ENCODE measurements around the gene SECISBP2L. TPM values are rescaled to one million over a fixed set of nuclear protein-coding genes. Genes with fewer than 3 reads are reported as not detected.

SECISBP2L gene
- total and polyA plus RNA-seq, 2 experiments from 2014 or later, result 18.6 to 28.3 TPM

- H3K27me3 Mint-ChIP-seq (ENCODE audit: insufficient read depth, low read depth, poor library complexity), result no peaks in the 10 kb centered on the region
- Histone ChIP-seq H3K4me2 (no peak overlapping the region), H3K4me1 (ENCODE audit: insufficient read depth) (no peaks in the 10 kb centered on the region), H3K27me3 (ENCODE audit: insufficient read depth) (no peaks in the 10 kb centered on the region), H3K27ac (ENCODE audit: low read depth) (no peak overlapping the region), H3F3A (replicated peaks; ENCODE audit: low read depth) (no peaks in the 10 kb centered on the region), H4K20me1 (replicated peaks; ENCODE audit: insufficient read depth) (no peaks in the 10 kb centered on the region), H3K36me3 (ENCODE audit: insufficient read depth) (no peaks in the 10 kb centered on the region), H3K4me3 (no peak overlapping the region), H2AFZ (no peak overlapping the region), H3K9me2 (ENCODE audit: insufficient read depth) (0 out of 2 replicates have a peak, but pooled peaks cover 7% of the 10 kb centered on the region), H3K79me2 (replicated peaks; ENCODE audit: insufficient read depth) (no peaks in the 10 kb centered on the region)
- H3K4me3 Mint-ChIP-seq, result no peak overlapping the region
- no peaks in the 10 kb centered on the region for H3K4me1 Mint-ChIP-seq
- TF ChIP-seq JUNB (IDR thresholded peaks at IDR 0.05; ENCODE audit: unreplicated experiment) (no peak), ZNF331 (CRISPR knock-in tag; IDR thresholded peaks at IDR 0.05; ENCODE audit: low read depth) (no peak), ZNF114 (CRISPR knock-in tag; IDR thresholded peaks at IDR 0.05) (no peak), EZH2 (IDR thresholded peaks at IDR 0.05; ENCODE audit: low read depth, unreplicated experiment) (no peak), CTCF (conservative IDR thresholded peaks at IDR 0.05; ENCODE audit: low read depth in 2 of 2) (no peak), POLR2AphosphoS5 (IDR thresholded peaks at IDR 0.05; ENCODE audit: low read depth) (no peak), ZNF462 (CRISPR knock-in tag; IDR thresholded peaks at IDR 0.05) (no peak), NANOG (IDR thresholded peaks at IDR 0.05; ENCODE audit: borderline replicate concordance) (no peak), CREB1 (CRISPR knock-in tag; IDR thresholded peaks at IDR 0.05; ENCODE audit: low read depth) (no peak), STAT1 (IDR thresholded peaks at IDR 0.05; ENCODE audit: unreplicated experiment) (no peak), ETS1 (IDR thresholded peaks at IDR 0.05) (no peak), EZH2phosphoT487 (IDR thresholded peaks at IDR 0.05; ENCODE audit: unreplicated experiment) (no peak), REST (IDR thresholded peaks at IDR 0.05; ENCODE audit: unreplicated experiment) (no peak)
- no peak overlapping the region for H3K27ac Mint-ChIP-seq
- DNase-seq (ENCODE audit: low spot score) (no peak), ATAC-seq (no peak)
- H3K9me3 Mint-ChIP-seq, result no peaks in the 10 kb centered on the region
- no peaks in the 10 kb centered on the region for H3K36me3 Mint-ChIP-seq (ENCODE audit: low read depth)
Measured at GRCh38 chr15:48941904-48942303, 104.3 kb downstream of the SECISBP2L start.
